GM12875 (cell line): Measurements from ENCODE around the gene RFX8.
"Not testable (repeated sequence)": the region's sequence is repeated elsewhere in the genome, so short reads cannot be mapped to it uniquely, and the experiment has no call there.

Experiments used
- H3K4me3 ChIP-seq: one replicate; pipeline ENCODE4 v1.5.1; 2011; ENCODE audit warnings: low read depth, low read length, control low read depth
- TF ChIP-seq, protein P1 (sequence below): IDR thresholded peaks from 2 replicates; pipeline ENCODE4 v1.5.1; 2011; ENCODE audit warnings: low read depth, mild to moderate bottlenecking, control low read depth, inconsistent platforms, low read length, moderate library complexity, borderline replicate concordance; ENCODE audit not compliant: insufficient read depth

RFX8 gene

DNA sequence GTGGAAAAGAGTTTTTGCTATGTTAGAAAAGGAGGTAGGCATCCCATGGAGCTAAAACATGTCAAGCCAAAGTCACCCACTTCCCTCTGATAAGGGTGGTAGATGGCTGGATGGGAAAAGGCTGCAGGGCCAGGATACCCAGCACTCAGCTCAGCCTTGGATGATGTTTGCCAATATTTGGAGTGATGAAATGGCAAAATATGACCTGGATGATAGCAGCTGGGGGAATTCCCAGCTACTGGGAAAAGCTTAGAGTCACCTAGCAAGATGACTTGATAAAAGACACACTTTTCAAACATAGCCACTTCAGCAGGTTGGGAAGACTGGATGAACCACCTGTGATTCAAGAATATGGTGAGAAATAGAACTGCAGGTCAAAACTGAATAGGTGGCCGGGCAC lies 10.1 kb downstream of the RFX8 start:
- H3K4me3 ChIP-seq = no peak overlapping the region
- TF ChIP-seq, protein P1, sequence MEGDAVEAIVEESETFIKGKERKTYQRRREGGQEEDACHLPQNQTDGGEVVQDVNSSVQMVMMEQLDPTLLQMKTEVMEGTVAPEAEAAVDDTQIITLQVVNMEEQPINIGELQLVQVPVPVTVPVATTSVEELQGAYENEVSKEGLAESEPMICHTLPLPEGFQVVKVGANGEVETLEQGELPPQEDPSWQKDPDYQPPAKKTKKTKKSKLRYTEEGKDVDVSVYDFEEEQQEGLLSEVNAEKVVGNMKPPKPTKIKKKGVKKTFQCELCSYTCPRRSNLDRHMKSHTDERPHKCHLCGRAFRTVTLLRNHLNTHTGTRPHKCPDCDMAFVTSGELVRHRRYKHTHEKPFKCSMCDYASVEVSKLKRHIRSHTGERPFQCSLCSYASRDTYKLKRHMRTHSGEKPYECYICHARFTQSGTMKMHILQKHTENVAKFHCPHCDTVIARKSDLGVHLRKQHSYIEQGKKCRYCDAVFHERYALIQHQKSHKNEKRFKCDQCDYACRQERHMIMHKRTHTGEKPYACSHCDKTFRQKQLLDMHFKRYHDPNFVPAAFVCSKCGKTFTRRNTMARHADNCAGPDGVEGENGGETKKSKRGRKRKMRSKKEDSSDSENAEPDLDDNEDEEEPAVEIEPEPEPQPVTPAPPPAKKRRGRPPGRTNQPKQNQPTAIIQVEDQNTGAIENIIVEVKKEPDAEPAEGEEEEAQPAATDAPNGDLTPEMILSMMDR = no peak

DNA sequence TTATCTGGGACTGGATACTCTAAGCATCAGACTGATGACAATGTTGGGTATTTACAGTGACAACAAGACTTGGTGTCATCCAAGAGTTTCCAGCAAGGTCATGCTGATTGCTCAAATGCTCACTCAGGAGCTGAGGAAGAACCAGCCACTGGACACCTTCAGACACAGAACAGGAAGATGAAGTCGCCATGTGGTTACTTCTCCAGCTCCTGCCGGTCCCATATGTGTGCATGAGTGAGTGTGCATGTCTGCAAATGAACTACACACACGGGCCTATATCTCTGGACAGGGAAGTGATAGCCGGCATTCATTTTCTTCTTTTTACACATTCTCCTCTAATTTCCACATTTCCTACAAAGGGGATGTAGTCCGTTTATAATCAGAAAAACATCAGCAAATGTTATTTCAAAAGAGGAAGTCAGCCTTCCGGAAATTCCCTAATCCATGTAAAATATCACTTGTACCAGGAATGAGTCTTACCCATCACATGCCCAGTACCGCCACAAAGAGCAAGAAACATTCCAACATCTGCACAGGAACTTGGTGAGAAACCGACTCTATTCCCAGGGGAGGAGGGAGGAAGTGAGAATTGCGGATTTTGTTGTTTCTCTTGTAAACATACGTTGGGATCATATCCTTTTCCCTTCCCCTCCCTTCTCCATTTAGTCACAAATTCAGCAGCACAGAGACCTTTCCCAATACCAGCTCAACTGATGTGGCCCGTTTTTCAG lies 10.8 kb downstream of the RFX8 start:
- TF ChIP-seq, protein P1 = no peak

DNA sequence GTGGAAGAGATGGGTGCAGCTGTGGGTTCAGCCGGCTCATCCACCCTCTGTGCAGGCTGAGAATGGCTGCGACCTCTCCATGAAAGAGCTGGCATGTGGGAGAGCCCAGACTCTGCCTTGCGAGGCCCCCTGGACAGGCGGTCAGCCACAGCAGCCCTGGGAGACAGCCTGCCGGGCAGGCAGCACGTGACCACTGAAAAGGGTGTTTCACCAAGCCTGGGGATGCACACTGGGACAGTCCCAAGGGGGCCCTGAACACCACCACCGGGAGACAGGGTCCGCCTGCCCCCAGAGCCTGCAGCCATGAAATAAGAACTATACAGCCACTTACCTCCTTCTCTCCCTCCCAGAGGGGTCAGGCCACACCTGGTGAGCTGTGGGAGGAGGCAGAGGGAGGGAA lies 11.5 kb downstream of the RFX8 start:
- TF ChIP-seq, protein P1 = no peak
- H3K4me3 ChIP-seq = no peak overlapping the region

More for the DNA sequence above, 10.8 kb downstream of the RFX8 start:
- H3K4me3 ChIP-seq = no peak overlapping the region

DNA sequence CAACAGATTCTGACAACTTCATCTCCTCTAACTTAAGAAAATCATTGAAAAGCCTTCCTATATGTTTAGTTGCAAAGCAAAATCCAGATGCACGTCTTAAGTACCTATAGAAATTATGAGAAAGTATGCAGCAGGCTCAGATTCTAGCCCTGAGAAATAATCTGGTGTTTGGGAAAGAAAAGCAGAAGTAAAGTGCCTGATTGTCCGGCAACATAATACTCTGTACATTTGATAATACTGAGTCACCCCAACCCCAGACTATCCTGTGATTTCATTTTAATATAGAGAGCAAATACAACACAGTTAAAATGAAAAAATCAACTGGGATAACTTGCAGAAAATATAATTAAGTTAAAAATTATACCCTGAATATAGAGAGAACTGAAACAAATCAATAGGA lies 13.5 kb downstream of the RFX8 start:
- H3K4me3 ChIP-seq = no peak overlapping the region
- TF ChIP-seq, protein P1 = no peak

DNA sequence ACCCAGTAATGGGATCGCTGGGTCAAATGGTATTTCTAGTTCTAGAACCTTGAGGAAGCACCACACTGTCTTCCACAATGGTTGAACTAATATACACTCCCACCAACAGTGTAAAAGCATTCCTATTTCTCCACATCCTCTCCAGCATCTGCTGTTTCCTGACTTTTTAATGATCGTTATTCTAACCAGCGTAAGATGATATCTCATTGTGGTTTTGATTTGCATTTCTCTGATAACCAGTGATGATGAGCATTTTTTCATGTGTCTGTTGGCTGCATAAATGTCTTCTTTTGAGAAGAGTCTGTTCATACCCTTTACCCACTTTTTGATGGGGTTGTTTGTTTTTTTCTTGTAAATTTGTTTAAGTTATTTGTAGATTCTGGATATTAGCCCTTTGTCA lies 20.5 kb downstream of the RFX8 start:
- not testable (repeated sequence) for H3K4me3 ChIP-seq

DNA sequence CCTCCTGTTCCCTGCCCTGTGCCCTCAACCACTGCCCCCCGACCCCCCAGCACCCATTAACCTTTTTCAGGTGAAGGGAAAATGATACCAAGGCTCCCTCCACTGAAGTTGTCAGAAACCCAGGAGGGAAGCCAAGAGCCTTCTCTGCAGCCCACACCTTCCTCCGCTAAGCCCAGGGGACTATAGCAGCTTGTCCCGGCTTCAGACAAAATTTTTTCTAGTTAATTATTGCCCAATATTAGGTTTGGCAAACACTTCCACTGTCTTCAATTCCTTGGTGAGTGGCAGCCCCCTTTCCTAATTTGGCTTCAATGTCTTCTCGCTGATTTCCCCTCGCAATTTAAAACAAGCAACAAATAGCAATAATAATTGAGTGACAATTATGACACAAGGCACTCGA lies 23.9 kb downstream of the RFX8 start:
- TF ChIP-seq, protein P1 = no peak
- no peak overlapping the region for H3K4me3 ChIP-seq

DNA sequence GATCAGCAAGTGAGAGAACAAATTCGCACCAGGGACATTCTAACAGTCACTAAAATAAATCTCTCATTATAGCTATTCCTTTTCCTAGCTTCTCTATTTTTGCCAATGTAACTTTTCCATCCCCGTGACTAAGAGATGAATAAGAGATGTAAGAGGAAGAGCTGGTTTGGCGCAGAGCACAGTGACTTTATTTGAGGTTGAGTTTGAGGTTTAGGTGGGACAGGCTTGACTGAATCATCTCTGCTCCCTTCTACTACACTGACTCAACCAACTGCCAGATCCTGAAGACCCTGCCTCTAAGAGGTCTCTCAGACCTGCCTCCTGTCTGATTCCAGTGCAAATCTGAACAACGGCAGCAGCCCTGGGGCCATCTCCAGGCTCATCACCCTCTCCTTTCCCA lies 28.0 kb downstream of the RFX8 start:
- H3K4me3 ChIP-seq = no peak overlapping the region
- TF ChIP-seq, protein P1 = no peak
